K562 (cell line): ENCODE measurements around the gene GALNT18. TPM values are rescaled to one million over a fixed set of nuclear protein-coding genes. Genes with fewer than 3 reads are reported as not detected.

Experiments
- ATAC-seq: fragments of 200-7000 bp; cut with Tn5 transposase; 3 replicates; pipeline ENCODE4 v1.9.1; 2020; ENCODE audit warnings: moderate library complexity
- BruUV-seq: library from RNA; stranded (reverse); fragments of 400-500 nt; replicated peaks from 2 replicates; lab custom pipeline; 2021; lab: Mats Ljungman, UMichigan
- CTCF ChIA-PET: fragments of 300-600 bp; formaldehyde crosslinking; extraction: SDS; loops from one replicate; lab custom pipeline; 2021; ENCODE audit warnings: low intra/inter-chr PET ratio; lab: Yijun Ruan, JAX
- POLR2A ChIA-PET: fragments of 300-600, 350-650 bp; sonication (Branson Sonifier 250); formaldehyde crosslinking; extraction: SDS; loops from one replicate; lab custom pipeline; 2021; ENCODE audit warnings: antibody characterized with exemption, inconsistent platforms; lab: Yijun Ruan, JAX
- DNase-seq, 4 experiments: peaks; one replicate each; pipeline versions ENCODE4 v3.0.0 to v3.0.0-alpha.2; 2011 to 2018; ENCODE audit warnings: low spot score in 3 of 4, mixed read lengths in 3 of 4; ENCODE audit errors: extremely low read depth in 1 of 4
- FAIRE-seq: peaks from 2 replicates; lab custom pipeline; 2011; peaks lifted over from hg19 to GRCh38; lab: Jason Lieb, UNC
- H2AFZ ChIP-seq: 2 replicates; pipeline ENCODE4 v1.6.0; 2011; ENCODE audit warnings: low read depth, low read length, control low read depth, inconsistent platforms
- H3K27ac ChIP-seq: fragments of 200-600 bp; 3 replicates; pipeline ENCODE4 v1.8.0; 2011; ENCODE audit warnings: low read depth, mild to moderate bottlenecking, control low read depth, inconsistent platforms, low read length, moderate library complexity, mixed read lengths; ENCODE audit errors: extremely low read depth
- H3K27me3 ChIP-seq, 2 experiments: fragments of 300-600 bp in 1 of 2; 2 replicates in 1 of 2; 3 replicates in 1 of 2; pipeline versions ENCODE4 v1.6.0 to v1.8.0; 2011; ENCODE audit warnings: inconsistent platforms in 2 of 2, low read length in 2 of 2, mild to moderate bottlenecking in 1 of 2, mixed read lengths in 1 of 2, moderate library complexity in 1 of 2; ENCODE audit not compliant: control insufficient read depth in 2 of 2, insufficient read depth in 2 of 2
- H3K36me3 ChIP-seq: fragments of 300-600 bp; 3 replicates; pipeline ENCODE4 v1.8.0; 2011; ENCODE audit warnings: mild to moderate bottlenecking, low read length, inconsistent platforms; ENCODE audit not compliant: control insufficient read depth, insufficient read depth
- H3K4me1 ChIP-seq, 2 experiments: fragments of 200-600 bp in 1 of 2; replicated peaks in 1 of 2; 2 replicates in 1 of 2; 3 replicates in 1 of 2; pipeline versions ENCODE4 v1.5.1 to v1.8.0; 2011; ENCODE audit warnings: inconsistent platforms in 2 of 2, low read length in 2 of 2, mild to moderate bottlenecking in 1 of 2, mixed read lengths in 1 of 2, moderate library complexity in 1 of 2; ENCODE audit not compliant: control insufficient read depth in 2 of 2, insufficient read depth in 2 of 2
- H3K4me2 ChIP-seq: 2 replicates; pipeline ENCODE4 v1.6.1; 2011; ENCODE audit warnings: low read length, control low read depth, inconsistent platforms, mixed read lengths; ENCODE audit not compliant: insufficient read depth
- H3K4me3 ChIP-seq: fragments of 200-600 bp; sonication (generic), shearing (Covaris generic); 2 replicates; pipeline ENCODE4 v1.5.1; 2016; ENCODE audit warnings: control low read depth, inconsistent platforms
- H3K79me2 ChIP-seq: fragments of 200-600 bp; 3 replicates; pipeline ENCODE4 v1.8.0; 2011; ENCODE audit warnings: low read length, inconsistent platforms; ENCODE audit not compliant: control insufficient read depth, insufficient read depth
- H3K9ac ChIP-seq, 2 experiments: 2 replicates each; pipeline versions ENCODE4 v1.6.0 to v1.6.1; 2011; ENCODE audit warnings: low read depth in 2 of 2, low read length in 2 of 2, control low read depth in 1 of 2, inconsistent platforms in 1 of 2, mild to moderate bottlenecking in 1 of 2, mixed read lengths in 1 of 2; ENCODE audit not compliant: insufficient read depth in 1 of 2
- H3K9me1 ChIP-seq: one replicate; pipeline ENCODE4 v1.6.0; 2011; ENCODE audit warnings: inconsistent platforms, mild to moderate bottlenecking, low read length, moderate library complexity; ENCODE audit not compliant: control insufficient read depth, insufficient read depth
- H3K9me3 ChIP-seq: replicated peaks from 2 replicates; pipeline ENCODE4 v1.5.1; 2011; ENCODE audit warnings: low read depth, low read length, inconsistent platforms; ENCODE audit not compliant: control insufficient read depth, insufficient read depth
- H4K20me1 ChIP-seq: replicated peaks from 2 replicates; pipeline ENCODE4 v1.6.1; 2011; ENCODE audit warnings: low read length, inconsistent platforms, mixed read lengths; ENCODE audit not compliant: control insufficient read depth, insufficient read depth
- CREM ChIP-seq: IDR thresholded peaks from 2 replicates; pipeline ENCODE4 v1.6.1; 2014; ENCODE audit warnings: antibody characterized with exemption, low read depth
- CSDE1 ChIP-seq, 2 experiments: fragments of 450-650 bp; IDR thresholded peaks; 2 replicates each; pipeline ENCODE4 v1.6.1; 2016; ENCODE audit warnings: mild to moderate bottlenecking in 1 of 2
- KDM1A ChIP-seq, 2 experiments: fragments of 450-650 bp; IDR thresholded peaks; 2 replicates each; pipeline ENCODE4 v1.6.1; 2016; ENCODE audit warnings: mild to moderate bottlenecking in 2 of 2
- RFX7 ChIP-seq: fragments of 250-450 bp; sonication (Bioruptor Pico); IDR thresholded peaks from 2 replicates; pipeline ENCODE4 v1.5.1; 2021; ENCODE audit warnings: mild to moderate bottlenecking
- SLC30A9 ChIP-seq: fragments of 250-450 bp; sonication (Bioruptor Pico); IDR thresholded peaks from 2 replicates; pipeline ENCODE4 v1.8.0; 2022; ENCODE audit warnings: mild to moderate bottlenecking, moderate library complexity
- SREBF1 ChIP-seq: fragments of 150-350 bp; IDR thresholded peaks from 2 replicates; pipeline ENCODE4 v1.6.1; 2014; ENCODE audit warnings: antibody characterized with exemption, low read depth, low read length, borderline replicate concordance
- TCF7 ChIP-seq: sonication (generic); IDR thresholded peaks from 2 replicates; pipeline ENCODE4 v1.6.1; 2016; ENCODE audit warnings: antibody characterized with exemption, borderline replicate concordance
- TOE1 ChIP-seq, 2 experiments: fragments of 450-650 bp in 1 of 2; sonication (generic) in 1 of 2; formaldehyde crosslinking in 1 of 2; IDR thresholded peaks; 2 replicates each; pipeline versions ENCODE4 v1.7.1 to v1.8.0; 2016 to 2022; ENCODE audit warnings: borderline replicate concordance in 2 of 2, mild to moderate bottlenecking in 2 of 2, antibody characterized with exemption in 1 of 2, inconsistent platforms in 1 of 2, low read depth in 1 of 2, missing genetic modification reagents in 1 of 2, moderate library complexity in 1 of 2
- USF2 ChIP-seq: sonication (generic); formaldehyde crosslinking; IDR thresholded peaks from 2 replicates; pipeline ENCODE4 v1.5.0; 2020; ENCODE audit warnings: missing genetic modification reagents
- VEZF1 ChIP-seq: fragments of 200-800 bp; sonication (Bioruptor generic); IDR thresholded peaks from 2 replicates; pipeline ENCODE4 v1.6.1; 2017; ENCODE audit warnings: missing genetic modification characterization, missing compliant biosample characterization
- ZC3H4 ChIP-seq: sonication (generic); formaldehyde crosslinking; IDR thresholded peaks from 2 replicates; pipeline ENCODE4 v1.9.0; 2021; ENCODE audit warnings: missing genetic modification reagents, borderline replicate concordance
- WGBS: fragments of 100-300 bp; shearing (Covaris generic); methylation state at CpG from one replicate; pipeline ENCODE4 v1.1.6; 2016; ENCODE audit warnings: low coverage, mixed read lengths; ENCODE audit not compliant: insufficient coverage; ENCODE audit errors: missing lambda C conversion rate; 5-methylcytosine and 5-hydroxymethylcytosine counted together
- in situ Hi-C: fragments of 300-500 bp; cut with MboI; formaldehyde crosslinking; loops from 4 replicates; pipeline ENCODE4 v1.15.0; 2018; ENCODE audit warnings: inconsistent platforms, mixed read lengths
- intact Hi-C: fragments of 100-400 bp; cut with micrococcal nuclease; formaldehyde crosslinking; loops from 2 replicates; pipeline ENCODE4 v1.14.2; 2022
- polyA plus RNA-seq, 8 experiments: library from polyadenylated mRNA; depleted of rRNA in 4 of 8; stranded (reverse) in 5 of 8; unstranded in 3 of 8; fragments of >200 nt; fragmentation: Nextera tagmentation in 2 of 8; fragmentation: Illumina TruSeq in 1 of 8; extraction: Ambion mirVana in 2 of 8; extraction: Trizol in 1 of 8; gene quantifications; 2 replicates each; pipeline versions ENCODE4 v1.2.1 to v1.2.3, GENCODE V29; 2011 to 2014; ENCODE audit warnings: inconsistent platforms in 1 of 8, missing spikeins in 1 of 8
- total RNA-seq, 7 experiments: library from RNA; depleted of rRNA in 6 of 7; stranded (reverse); fragments of >200 nt in 6 of 7; fragmentation: Illumina TruSeq in 2 of 7; extraction: Trizol in 2 of 7; gene quantifications; 2 replicates each; pipeline versions ENCODE4 v1.2.1 to v1.2.3, GENCODE V29; 2011 to 2021; ENCODE audit warnings: low replicate concordance in 1 of 7

Gene GALNT18
- total and polyA plus RNA-seq, 9 of the 15 experiments (the other 6 are each of a cell fraction or from before 2014, with no cell fraction given), result not detected

- Histone ChIP-seq H3K27me3 (peaks cover 0 to 7% of the 10 kb centered on the region in 2 experiments; a peak in 2 of 5 replicates), H3K4me3 (no peak overlapping the region), H4K20me1 (no peaks in the 10 kb centered on the region), H3K4me1 (no peaks in the 10 kb centered on the region), H3K4me2 (no peak overlapping the region), H3K9me1 (no peaks in the 10 kb centered on the region), H2AFZ (no peak overlapping the region), H3K9ac (no peak overlapping the region), H3K27ac (no peak overlapping the region), H3K9me3 (no peaks in the 10 kb centered on the region), H3K79me2 (no peaks in the 10 kb centered on the region), H3K36me3 (no peaks in the 10 kb centered on the region)
- ChIA-PET CTCF (no interaction called here), POLR2A (no interaction called here)
- DNase-seq (no peak), FAIRE-seq (no peak), ATAC-seq (no peak)
- 11% methylated on average over 1 of the region's 6 CpGs for WGBS
- in situ Hi-C loops, result no loop called here
- intact Hi-C loops, result no loop called here
- TF ChIP-seq VEZF1 (CRISPR knock-in tag) (no peak), SREBF1 (no peak), CREM (no peak), CSDE1 (IDR thresholded peaks at IDR 0.05) (no peak), KDM1A (IDR thresholded peaks at IDR 0.05) (no peak), ZC3H4 (CRISPR knock-in tag) (no peak), SLC30A9 (CRISPR knock-in tag) (no peak), RFX7 (CRISPR knock-in tag) (no peak), TOE1 (IDR thresholded peaks at IDR 0.05; ENCODE audit: borderline replicate concordance) (no peak), TOE1 (CRISPR knock-in tag; IDR thresholded peaks at IDR 0.05; ENCODE audit: borderline replicate concordance, low read depth) (no peak), USF2 (CRISPR knock-in tag) (no peak), TCF7 (no peak)
- BruUV-seq, result no TSS peak
Observed at GRCh38 chr11:11247086-11247485, 374.7 kb downstream of the GALNT18 start.
